DMS153 (cell line): ENCODE measurements around the gene TTYH2.
"Not testable (repeated sequence)": the region's sequence is repeated elsewhere in the genome, so short reads cannot be mapped to it uniquely, and the experiment has no call there.

ENCODE experiments used
- DNase-seq: peaks from one replicate; lab custom pipeline; 2025; lab: John Stamatoyannopoulos, UW

The TTYH2 gene

DNA sequence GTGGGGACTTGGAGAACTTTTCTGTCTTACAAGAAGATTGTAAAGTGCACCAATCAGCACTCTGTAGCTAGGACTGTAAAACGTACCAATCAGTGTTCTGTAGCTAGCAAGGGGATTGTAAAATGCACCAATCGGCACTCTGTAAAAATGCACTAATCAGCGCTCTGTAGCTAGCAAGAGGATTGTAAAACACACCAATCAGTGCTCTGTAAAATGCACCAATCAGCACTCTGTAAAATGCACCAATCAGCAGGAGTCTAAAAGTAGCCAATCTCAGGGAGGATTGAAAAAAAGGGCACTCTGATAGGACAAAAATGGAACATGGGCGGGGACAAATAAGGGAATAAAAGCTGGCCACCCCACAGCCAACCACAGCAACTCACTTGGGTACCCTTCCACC is 53.7 kb downstream of the TTYH2 start:
- DNase-seq = not testable (repeated sequence)

GRCh38 chr17:74267579-74267978 is 54.2 kb downstream of the TTYH2 start:
- DNase-seq = no peak

GRCh38 chr17:74267987-74268499 is 54.7 kb downstream of the TTYH2 start:
- DNase-seq = no peak

DNA sequence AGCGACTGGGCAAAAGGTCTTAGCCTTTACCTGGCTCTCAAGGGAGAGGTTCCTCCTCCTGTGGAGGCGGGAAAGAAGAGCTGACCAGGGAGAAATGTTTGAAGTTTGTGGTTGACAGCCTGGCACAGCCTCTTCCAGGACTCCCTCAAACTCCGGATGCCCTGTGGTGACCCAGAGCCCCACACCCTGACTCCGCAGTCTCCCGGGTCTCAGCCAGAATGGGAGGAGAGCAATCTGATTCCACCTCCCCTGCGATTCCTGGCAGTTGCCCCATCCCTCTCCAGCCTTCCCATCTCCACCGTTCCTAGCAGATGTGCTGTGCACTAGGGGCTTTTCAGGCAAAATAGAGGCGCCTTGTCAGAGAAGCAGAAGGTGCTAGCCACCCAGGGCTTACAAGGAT is 55.2 kb downstream of the TTYH2 start:
- no peak for DNase-seq

- DNase-seq = no peak
These were observed 57.0 kb downstream of the TTYH2 start for GRCh38 chr17:74270333-74270732.

GRCh38 chr17:74271281-74271680 is 57.9 kb downstream of the TTYH2 start:
- no peak for DNase-seq

- DNase-seq = no peak
These were observed 58.7 kb downstream of the TTYH2 start for GRCh38 chr17:74271901-74272561.

DNA sequence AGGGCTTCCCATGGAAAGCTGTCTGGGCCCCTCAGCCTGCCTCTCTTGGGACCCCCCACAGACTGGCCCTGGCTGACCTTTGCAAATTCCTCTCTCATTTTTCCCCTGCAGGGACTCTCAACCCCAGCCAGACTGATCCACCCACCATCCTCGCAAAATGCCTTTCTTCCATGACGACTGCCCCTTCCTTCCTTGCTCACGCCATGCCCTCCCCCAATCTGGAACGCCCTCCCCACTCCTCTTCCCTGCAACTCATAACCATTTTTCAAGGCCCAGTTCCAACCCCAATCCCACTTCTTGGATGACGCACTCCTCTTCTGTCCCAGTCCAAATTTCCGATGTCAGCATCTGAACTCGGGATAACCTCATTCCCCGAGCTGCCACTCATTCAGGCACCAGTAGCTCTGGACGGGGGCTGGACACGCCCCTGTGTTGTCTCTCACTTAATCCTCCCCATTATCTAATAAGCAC is 59.4 kb downstream of the TTYH2 start:
- no peak for DNase-seq

DNA sequence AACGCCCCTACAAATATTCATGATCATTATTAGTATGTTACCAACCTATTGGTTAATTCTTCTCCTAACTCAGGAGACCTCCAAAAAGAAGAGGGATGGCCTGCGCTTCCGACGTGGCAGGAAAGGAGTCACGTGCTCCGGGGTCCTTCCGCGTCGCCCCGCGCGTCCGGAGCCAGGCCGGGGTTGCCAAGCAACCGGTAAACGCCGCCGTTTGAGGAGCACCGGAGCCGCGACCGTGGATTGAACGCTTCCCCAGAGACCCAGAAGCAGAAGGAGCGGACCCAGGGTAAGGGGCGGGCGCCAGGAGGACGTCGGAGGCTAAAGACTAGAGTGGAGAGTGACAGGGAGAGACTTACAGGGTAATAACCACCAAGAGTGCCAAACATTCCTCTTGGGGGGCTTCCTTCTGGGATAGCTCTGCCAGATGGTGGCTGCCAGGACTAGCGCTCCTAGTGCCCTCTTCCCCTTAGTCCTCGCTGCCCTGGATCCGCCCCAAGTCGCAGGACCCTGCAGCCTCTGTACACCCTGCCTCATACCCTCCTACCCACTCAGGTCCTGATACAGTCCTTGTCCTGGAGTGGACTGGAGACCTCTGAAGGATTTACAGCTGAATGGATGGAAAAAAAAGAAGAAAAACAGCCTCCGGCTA is 60.8 kb downstream of the TTYH2 start, which contains the start of gene DNAI2:
Gene DNAI2 (plus strand): TSS at position 175 of the 649 bp plus-strand sequence. CDS start 7,584 bp downstream, outside the sequence.
- DNase-seq = peak; percentile 32

GRCh38 chr17:74274709-74275340 is 61.5 kb downstream of the TTYH2 start:
- peak; percentile 26 for DNase-seq

DNA sequence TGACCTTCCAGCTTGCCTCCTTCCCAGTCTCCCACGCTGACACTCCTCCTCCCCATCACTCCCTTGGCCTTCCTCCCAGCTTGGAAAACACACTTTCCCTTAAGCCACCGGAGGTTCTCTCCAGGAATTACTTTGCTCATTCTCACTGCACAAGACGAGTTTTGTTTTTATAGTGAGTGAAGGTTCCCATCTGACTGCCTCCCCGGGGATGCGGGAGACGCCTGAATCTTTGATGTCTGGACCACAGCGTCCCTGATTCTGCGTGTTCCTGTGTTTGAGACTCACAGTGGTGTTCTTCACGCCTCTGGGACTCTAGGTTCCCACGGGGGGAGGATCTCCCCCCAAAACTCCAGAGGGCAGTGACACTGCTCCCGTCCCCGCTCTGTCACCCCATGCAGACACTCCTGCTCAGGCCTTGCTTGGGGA is 62.7 kb downstream of the TTYH2 start:
- DNase-seq = no peak

DNA sequence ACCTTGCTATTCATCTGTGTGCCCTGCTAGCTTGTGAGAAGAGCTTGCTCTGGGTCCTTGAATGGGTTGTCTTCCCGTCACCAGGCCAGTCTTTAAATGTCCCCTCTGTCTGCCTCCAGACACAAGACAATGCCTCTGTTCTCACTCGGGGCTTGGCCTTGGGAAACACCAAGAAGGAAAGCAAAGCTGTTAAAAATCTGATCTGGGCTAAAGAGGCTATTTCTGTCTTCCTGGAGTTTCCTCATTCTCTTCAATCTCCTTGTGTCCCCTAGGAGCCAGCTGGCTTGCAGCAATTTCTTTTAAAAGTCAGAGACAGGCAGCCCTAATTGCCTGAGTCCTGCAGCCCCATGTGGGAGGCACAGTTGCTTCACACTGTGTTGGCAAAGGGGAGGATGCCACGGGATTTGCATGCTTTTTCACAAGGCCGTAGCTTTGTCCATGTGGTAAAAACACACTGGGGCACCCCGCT is 63.2 kb downstream of the TTYH2 start:
- no peak for DNase-seq

- no peak for DNase-seq
These were observed 64.6 kb downstream of the TTYH2 start for GRCh38 chr17:74277935-74278334.

GRCh38 chr17:74279617-74280016 is 66.2 kb downstream of the TTYH2 start:
- not testable (repeated sequence) for DNase-seq

DNA sequence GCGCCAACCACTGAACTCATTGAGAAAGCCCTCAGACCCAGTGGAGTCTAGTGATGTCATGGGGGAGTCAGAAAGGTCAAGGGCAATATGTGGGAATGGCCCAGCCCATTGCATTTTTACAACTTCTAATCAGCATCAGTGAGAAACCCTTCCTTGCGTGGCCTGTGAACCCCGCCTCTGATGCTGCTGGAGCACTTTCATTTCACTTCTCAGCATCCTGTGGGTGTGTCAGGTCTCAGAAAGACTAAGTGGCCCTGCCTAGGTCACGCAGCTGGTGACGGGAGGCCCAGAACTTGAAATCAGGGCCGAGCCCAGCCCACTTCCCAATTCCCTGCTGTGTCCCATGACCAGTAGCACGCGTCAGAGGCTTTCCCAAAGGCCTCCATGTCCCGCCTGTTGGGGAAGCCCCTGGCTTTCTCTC is 66.7 kb downstream of the TTYH2 start:
- DNase-seq = no peak

DNA sequence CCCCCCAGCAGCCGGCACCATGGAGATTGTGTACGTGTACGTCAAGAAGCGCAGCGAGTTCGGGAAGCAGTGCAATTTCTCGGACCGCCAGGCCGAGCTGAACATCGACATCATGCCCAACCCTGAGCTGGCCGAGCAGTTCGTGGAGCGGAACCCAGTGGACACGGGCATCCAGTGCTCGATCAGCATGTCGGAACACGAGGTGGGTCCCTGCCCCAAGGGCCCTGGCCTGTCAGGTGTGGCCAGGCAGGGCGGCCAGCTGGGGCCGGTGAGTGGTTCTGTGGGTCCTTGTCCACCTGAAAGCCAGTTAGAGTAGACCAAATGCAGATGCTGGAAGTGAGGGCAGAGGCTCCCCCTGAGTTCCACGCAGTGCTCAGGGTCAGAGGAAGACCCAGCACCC is 68.4 kb downstream of the TTYH2 start:
- DNase-seq = no peak

DNA sequence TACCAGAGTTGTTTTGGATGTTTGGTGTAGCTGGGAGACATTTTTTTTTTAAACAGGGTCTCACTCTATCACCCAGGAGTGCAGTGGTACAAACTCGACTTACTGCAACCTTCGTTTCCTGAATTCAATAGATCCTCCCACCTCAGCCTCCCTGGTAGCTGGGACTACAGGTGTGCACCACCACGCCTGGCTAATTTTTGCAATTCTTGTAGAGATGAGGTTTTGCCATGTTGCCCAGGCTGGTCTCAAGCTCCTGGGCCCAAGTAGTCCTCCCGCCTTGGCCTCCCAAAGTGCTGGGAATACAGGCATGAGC is 68.9 kb downstream of the TTYH2 start:
- DNase-seq = not testable (repeated sequence)

DNA sequence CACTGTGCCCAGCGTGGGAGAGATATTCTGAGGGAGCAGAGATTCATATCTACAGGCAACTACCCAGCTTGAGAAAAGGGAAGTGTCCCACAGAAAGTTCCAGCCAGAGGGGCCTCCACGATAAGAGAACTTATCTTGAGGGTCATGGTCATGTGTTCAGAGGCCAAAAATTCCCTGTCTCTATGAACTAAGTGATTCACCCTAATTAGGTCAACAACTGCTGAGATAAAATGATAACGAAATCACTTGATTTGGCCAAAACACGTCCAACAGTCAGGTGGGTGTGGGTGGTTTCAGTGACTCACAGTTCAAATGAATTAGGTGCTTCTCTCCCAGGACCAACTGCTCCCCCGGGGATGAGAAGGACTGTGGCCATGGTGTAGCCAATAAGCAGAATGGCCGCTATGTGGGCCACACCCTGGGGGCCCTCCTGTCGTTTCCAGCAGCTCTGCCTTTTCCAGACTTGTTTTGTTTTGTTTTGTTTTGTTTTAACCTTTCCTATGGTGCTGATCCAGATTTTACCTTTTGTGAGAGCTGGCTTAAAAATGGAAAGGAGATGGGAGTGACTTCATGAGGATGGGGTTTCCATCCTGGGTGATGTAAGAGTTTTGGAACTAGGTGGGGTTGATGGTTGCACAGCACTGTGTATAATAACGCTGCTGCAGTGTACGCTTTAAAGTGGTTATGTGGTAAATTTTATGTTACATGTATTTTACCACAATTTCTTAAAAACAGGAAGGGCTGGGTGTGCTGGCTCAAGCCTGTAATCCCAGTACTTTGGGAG is 69.4 kb downstream of the TTYH2 start:
- DNase-seq = no peak

DNA sequence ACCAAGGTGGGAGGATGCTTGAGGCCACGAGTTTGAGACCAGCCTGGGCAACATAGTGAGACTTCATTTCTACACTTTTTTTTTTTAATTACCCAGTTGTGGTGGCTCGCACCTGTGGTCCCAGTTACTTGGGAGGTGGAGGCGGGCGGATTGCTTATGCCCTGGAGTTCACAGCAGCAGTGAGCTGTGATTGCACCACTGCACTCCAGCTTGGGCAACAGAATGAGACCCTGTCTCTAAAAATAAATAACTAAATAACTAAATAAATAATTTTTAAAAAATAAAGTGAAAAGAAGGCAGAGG is 70.0 kb downstream of the TTYH2 start:
- DNase-seq = no peak

GRCh38 chr17:74287031-74287602 is 73.7 kb downstream of the TTYH2 start:
- DNase-seq = no peak

DNA sequence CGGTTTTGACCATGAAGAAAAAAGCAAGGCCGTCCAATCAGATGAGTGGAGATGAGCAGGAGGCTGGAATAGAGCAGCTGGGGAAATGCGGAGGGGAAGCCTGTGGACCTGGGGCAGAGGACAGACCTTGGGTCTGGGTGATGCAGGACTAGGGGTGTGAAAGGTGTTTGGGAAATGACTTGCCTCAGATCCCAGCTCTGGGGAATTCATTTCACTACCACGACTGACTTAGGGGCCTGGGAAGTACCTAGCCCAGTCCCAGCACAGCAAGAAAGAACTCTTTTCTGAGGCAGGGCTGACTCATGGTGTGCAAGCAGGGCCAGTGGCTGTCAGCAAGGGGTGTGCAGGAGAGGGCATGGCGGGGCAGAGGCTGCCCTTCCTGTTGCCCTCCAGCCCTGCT is 75.4 kb downstream of the TTYH2 start:
- DNase-seq = no peak

GRCh38 chr17:74289688-74290087 is 76.3 kb downstream of the TTYH2 start:
- no peak for DNase-seq
